Body of pancreas (tissue), 4 donors: ENCODE results near the gene TRUB2. TPM values are rescaled to one million over a fixed set of nuclear protein-coding genes. Genes with fewer than 3 reads are reported as not detected.

Experiments
- ATAC-seq: fragments of 150-250 bp; one replicate; pipeline ENCODE4 v1.9.1; 2016
- DNase-seq, 4 donors: peaks; one replicate each; pipeline ENCODE4 v3.0.0-alpha.2; 2019
- H3K27ac ChIP-seq, 4 donors: fragments of 200-600 bp; sonication (generic); 1 replicate in 3 of 4; 2 replicates in 1 of 4; pipeline versions ENCODE4 v1.5.1 to v1.6.1; 2016 to 2019; ENCODE audit warnings: mild to moderate bottlenecking in 1 of 4, mixed read lengths in 1 of 4, moderate library complexity in 1 of 4
- H3K27me3 ChIP-seq, 2 donors: fragments of 200-600 bp; sonication (generic); one replicate each; pipeline ENCODE4 v1.6.0; 2016; ENCODE audit warnings: mild to moderate bottlenecking in 1 of 2
- H3K36me3 ChIP-seq, 2 donors: fragments of 200-600 bp; sonication (generic); replicated peaks in 1 of 2; 2 replicates each; pipeline ENCODE4 v1.5.1; 2016; ENCODE audit warnings: low read depth in 2 of 2; ENCODE audit not compliant: insufficient read depth in 1 of 2
- H3K4me1 ChIP-seq: fragments of 200-600 bp; sonication (generic); one replicate; pipeline ENCODE4 v1.6.0; 2016
- H3K4me3 ChIP-seq, 2 donors: fragments of 200-600 bp; sonication (generic); 1 replicate in 1 of 2; 2 replicates in 1 of 2; pipeline ENCODE4 v1.5.1; 2016 to 2019
- H3K9me3 ChIP-seq, 3 donors: fragments of 200-600 bp; sonication (generic); 1 replicate in 2 of 3; 2 replicates in 1 of 3; pipeline ENCODE4 v1.5.1; 2016
- POLR2A ChIP-seq, 3 donors: fragments of 450-650 bp; IDR thresholded peaks; one replicate each; pipeline ENCODE4 v1.6.1; 2016; ENCODE audit warnings: antibody characterized with exemption in 3 of 3, mild to moderate bottlenecking in 2 of 3
- WGBS, 2 donors: methylation state at CpG; one replicate each; pipeline ENCODE4 v1.1.5; 2017; 5-methylcytosine and 5-hydroxymethylcytosine counted together
- intact Hi-C: fragments of 100-400 bp; cut with DNase I; formaldehyde crosslinking; loops from one replicate; pipeline ENCODE4 v1.15.1; 2023
- total RNA-seq, 2 donors: library from RNA; depleted of rRNA; stranded (reverse); fragments of >200 nt; gene quantifications; one replicate each; pipeline ENCODE4 v1.1.0, GENCODE V29; 2016
- TF ChIP-seq, protein P1 (sequence below), 7 experiments: fragments of 450-650 bp in 4 of 7; fragments of 200-600 bp in 3 of 7; sonication (generic) in 3 of 7; IDR thresholded peaks; one replicate each; pipeline ENCODE4 v1.5.1; 2016 to 2019; ENCODE audit warnings: antibody characterized with exemption in 7 of 7

TRUB2 gene
- total RNA-seq, 2 donors from 2014 or later = 6.3 to 11.4 TPM

DNA sequence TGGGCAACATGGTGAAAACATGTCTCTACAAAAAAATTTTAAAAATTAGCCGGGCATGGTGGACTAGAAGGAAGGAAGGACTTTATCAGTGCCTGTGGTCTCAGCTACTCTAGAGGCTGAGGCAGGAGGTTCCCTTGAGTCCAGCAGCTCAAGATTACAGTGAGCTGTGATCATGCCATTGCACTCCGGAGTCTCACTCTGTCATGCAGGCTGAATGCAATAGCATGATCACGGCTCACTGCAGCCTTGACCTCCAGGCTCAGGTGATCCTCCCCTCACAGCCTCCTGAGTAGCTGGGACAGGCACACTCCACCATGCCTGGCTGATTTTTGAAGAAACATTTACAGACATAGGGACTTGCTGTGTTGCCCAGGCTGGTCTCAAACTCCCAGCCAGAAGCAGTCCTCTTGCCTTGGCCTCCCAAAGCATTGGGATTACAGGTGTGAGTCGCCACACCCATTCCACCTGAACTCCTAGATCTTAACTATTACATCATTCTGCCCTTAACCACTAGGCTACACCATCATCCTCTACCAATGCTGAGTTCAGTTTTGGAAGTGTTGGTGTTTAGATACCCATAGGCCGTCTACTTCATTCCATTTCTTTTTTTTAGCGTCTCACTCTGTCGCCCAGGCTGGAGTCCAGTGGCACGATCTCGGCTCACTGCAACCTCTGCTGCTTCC lies 46.9 kb upstream of the TRUB2 start:
- H3K4me3 ChIP-seq = no peak overlapping the region
- 92 to 95% methylated on average over 9 of the region's 9 CpGs for WGBS, 2 donors

DNA sequence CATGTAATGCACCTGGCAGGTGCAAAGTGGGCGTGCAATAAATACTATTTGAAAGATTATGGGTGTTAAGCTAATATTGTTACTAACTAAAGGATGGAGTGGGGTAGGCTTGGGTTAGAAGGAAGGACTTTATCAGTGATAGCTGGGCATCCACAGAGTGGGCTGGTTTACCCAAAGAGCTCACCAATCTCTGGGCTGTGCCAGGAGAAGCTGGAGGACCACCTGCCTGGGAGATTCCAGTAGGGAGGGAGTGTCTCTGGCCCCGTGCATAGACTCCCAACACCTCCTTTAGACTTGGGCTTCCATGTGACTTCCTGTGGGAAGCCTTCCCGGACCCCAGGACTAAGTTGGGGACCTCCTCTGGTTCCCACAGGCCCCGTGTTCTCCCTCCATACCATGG lies 43.3 kb upstream of the TRUB2 start:
- DNase-seq = no peak
- intact Hi-C loops = no loop called here
- peaks cover 32% of the 10 kb centered on the region for H3K4me1 ChIP-seq
- H3K27me3 ChIP-seq = no peaks in the 10 kb centered on the region
- H3K4me3 ChIP-seq = no peak overlapping the region
- ATAC-seq = no peak
- no peaks in the 10 kb centered on the region for H3K9me3 ChIP-seq
- TF ChIP-seq, protein P1, sequence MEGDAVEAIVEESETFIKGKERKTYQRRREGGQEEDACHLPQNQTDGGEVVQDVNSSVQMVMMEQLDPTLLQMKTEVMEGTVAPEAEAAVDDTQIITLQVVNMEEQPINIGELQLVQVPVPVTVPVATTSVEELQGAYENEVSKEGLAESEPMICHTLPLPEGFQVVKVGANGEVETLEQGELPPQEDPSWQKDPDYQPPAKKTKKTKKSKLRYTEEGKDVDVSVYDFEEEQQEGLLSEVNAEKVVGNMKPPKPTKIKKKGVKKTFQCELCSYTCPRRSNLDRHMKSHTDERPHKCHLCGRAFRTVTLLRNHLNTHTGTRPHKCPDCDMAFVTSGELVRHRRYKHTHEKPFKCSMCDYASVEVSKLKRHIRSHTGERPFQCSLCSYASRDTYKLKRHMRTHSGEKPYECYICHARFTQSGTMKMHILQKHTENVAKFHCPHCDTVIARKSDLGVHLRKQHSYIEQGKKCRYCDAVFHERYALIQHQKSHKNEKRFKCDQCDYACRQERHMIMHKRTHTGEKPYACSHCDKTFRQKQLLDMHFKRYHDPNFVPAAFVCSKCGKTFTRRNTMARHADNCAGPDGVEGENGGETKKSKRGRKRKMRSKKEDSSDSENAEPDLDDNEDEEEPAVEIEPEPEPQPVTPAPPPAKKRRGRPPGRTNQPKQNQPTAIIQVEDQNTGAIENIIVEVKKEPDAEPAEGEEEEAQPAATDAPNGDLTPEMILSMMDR (IDR thresholded peaks at IDR 0.05) = no peak
- no peak for TF ChIP-seq POLR2A (IDR thresholded peaks at IDR 0.05)
- 60 to 70% methylated on average over 2 to 4 of the region's 4 CpGs for WGBS, 2 donors
- H3K36me3 ChIP-seq = no peaks in the 10 kb centered on the region
- H3K27ac ChIP-seq = no peak overlapping the region

More for the DNA sequence above, 46.9 kb upstream of the TRUB2 start:
- Histone ChIP-seq H3K27ac (no peak overlapping the region), H3K36me3 (no peaks in the 10 kb centered on the region), H3K27me3 (no peaks in the 10 kb centered on the region), H3K4me1 (peaks cover 30% of the 10 kb centered on the region), H3K9me3 (no peaks in the 10 kb centered on the region)
- no peak for TF ChIP-seq POLR2A (IDR thresholded peaks at IDR 0.05)
- TF ChIP-seq, protein P1 (IDR thresholded peaks at IDR 0.05) = no peak
- DNase-seq (no peak), ATAC-seq (no peak)
- intact Hi-C loops = no loop called here

DNA sequence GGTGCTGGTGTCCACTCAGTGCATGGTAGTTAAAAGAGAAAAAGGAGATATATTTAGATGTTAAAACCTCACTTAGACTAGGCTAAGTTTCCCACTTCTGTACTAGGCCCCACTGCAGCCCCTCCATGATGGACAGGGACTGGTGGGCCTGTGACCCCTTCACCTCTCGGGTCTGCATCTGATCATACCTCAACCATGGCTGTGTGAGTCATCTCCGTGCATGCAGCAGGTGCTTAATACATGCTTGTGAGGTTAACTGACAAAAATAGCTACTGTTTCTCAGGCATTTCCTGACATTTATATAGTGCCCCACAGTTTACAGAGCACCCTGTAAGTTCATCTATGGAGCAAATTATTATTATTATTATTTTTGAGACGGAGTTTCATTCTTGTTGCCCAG lies 40.5 kb upstream of the TRUB2 start:
- WGBS, 2 donors = 50 to 57% methylated on average over 2 to 3 of the region's 3 CpGs
- ATAC-seq (no peak), DNase-seq (no peak)
- intact Hi-C loops = no loop called here
- peak overlapping the region in 1 of 4 donors; percentile 48 for H3K27ac ChIP-seq
- no peak overlapping the region for H3K4me3 ChIP-seq
- no peaks in the 10 kb centered on the region for H3K27me3 ChIP-seq
- H3K36me3 ChIP-seq = no peaks in the 10 kb centered on the region
- H3K9me3 ChIP-seq = no peaks in the 10 kb centered on the region
- peaks cover 24% of the 10 kb centered on the region for H3K4me1 ChIP-seq
- TF ChIP-seq, protein P1 (IDR thresholded peaks at IDR 0.05) = no peak
- no peak for TF ChIP-seq POLR2A (IDR thresholded peaks at IDR 0.05)

DNA sequence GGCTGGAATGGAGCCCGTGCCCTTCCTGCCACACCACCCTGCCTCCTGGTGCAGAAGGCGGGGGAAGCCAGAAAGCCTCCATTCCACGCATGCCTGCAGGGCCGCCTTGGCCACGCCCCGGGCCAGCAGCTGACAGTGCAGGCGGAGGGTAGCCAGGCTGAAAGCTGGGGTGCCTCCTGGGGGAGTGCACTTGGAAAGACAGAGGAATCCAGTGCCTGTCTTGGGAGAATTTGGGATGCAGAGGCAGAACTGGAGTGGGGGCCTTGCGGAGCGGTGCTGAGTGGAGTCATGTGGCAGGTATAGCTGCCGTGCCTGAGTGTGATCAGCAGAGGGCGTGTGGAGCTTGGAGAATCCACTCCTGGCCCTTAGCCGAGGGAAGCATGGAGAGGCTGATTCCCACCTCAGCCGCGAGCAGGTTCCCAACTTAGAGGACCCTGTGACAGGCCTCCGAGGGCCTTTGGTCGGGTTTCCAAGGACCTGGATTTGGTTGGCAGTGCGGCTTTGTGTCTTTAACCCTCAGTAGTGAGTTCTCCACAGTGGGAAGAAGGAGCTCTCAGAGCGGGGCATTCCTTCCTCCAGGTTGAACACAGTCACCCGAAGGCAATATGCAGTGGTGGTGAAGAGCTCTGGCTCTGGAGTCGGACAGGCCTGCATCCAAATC lies 39.9 kb upstream of the TRUB2 start:
- Histone ChIP-seq H3K27ac (peak overlapping the region in 3 of 4 donors; percentile 27 to 61 (median 48)), H3K9me3 (no peaks in the 10 kb centered on the region), H3K27me3 (no peaks in the 10 kb centered on the region), H3K4me3 (no peak overlapping the region), H3K4me1 (peaks cover 24% of the 10 kb centered on the region), H3K36me3 (no peaks in the 10 kb centered on the region)
- peak; percentile 85 to 91 (median 90) for DNase-seq
- intact Hi-C loops = no loop called here
- peak; percentile 94 for ATAC-seq
- no peak for TF ChIP-seq POLR2A (IDR thresholded peaks at IDR 0.05)
- TF ChIP-seq, protein P1 (IDR thresholded peaks at IDR 0.05) = peak; percentile 68 to 94 (median 86)
- WGBS, 2 donors = 2 to 9% methylated on average over 8 to 20 of the region's 20 CpGs
